ENCODE measurements around the gene NAXD.
"Not testable (repeated sequence)": the region's sequence is repeated elsewhere in the genome, so short reads cannot be mapped to it uniquely, and the experiment has no call there.

Gene NAXD

GRCh38 chr13:110664673-110665072 is 49.3 kb downstream of the NAXD start:
- DNase-seq (ENCODE audit: low spot score): no peak

DNA sequence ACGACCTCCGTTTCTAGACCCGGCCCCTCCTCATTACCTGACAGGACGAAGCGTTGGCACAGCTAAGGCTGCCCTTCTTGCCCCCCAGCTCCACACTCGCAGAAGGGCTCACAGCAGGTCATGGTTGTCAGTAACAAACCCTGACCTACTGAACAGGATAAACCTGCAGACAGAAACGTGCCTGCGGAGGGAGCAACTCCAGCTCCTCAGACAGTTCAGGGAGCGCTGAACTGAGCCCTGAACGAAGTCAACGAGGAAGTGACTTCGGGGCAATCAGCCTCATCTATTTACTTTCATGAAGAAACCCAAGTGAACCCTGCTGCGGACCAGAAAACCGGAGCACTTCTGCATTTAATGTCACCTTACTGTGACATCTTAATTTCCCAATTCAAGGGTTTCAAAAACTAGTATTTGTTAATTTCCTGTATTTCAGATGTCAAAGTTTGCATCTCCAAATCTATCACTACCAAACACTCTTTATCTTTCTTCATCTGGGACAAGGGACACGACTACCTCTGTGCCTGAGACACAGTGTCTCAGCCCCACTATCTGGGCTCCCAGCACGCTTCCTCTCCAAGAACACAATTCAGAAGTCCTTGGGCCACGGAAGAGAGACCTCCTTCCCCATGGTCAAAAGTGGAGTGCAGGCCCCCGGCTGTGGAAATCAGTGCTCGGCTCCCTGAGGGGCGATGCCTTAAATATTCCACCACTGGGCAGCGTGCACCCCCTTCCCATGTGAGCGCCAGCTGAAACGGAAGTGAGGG is 50.3 kb downstream of the NAXD start:
- no peak for DNase-seq (ENCODE audit: low spot score)

GRCh38 chr13:110666255-110666533 is 50.8 kb downstream of the NAXD start:
- DNase-seq (ENCODE audit: low spot score): no peak

DNA sequence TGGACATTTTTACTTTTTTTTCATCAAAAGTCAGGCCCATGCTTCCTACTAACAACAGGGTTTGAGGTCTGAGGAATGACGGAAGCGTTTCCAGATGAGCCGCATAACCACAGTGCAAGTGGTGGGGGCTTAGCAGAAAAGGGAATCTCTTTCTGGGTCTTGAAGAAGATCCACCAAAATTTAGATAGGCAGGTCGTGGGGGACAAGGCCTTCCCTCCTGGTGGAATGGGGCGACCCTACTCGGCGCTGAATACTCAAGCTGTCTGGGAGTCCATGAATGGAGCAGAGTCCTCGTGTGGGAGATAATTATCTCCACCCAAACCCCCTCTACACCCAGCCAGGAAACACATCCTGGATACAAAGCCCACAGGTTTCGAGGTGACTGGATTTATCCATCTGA is 53.7 kb downstream of the NAXD start:
- no peak for DNase-seq (ENCODE audit: low spot score)

DNA sequence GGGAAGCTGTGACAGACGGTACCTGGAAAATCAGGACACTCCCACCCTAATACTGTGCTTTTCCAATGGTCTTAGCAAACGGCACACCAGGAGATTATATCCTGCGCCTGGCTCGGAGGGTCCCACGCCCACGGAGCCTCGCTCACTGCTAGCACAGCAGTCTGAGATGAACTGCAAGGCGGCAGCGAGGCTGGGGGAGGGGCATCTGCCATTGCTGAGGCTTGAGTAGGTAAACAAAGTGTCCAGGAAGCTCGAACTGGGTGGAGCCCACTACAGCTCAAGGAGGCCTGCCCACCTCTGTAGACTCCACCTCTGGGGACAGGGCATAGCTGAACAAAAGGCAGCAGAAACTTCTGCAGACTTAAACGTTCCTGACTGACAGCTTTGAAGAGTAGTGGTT is 54.5 kb downstream of the NAXD start:
- DNase-seq (ENCODE audit: low spot score): not testable (repeated sequence)

DNA sequence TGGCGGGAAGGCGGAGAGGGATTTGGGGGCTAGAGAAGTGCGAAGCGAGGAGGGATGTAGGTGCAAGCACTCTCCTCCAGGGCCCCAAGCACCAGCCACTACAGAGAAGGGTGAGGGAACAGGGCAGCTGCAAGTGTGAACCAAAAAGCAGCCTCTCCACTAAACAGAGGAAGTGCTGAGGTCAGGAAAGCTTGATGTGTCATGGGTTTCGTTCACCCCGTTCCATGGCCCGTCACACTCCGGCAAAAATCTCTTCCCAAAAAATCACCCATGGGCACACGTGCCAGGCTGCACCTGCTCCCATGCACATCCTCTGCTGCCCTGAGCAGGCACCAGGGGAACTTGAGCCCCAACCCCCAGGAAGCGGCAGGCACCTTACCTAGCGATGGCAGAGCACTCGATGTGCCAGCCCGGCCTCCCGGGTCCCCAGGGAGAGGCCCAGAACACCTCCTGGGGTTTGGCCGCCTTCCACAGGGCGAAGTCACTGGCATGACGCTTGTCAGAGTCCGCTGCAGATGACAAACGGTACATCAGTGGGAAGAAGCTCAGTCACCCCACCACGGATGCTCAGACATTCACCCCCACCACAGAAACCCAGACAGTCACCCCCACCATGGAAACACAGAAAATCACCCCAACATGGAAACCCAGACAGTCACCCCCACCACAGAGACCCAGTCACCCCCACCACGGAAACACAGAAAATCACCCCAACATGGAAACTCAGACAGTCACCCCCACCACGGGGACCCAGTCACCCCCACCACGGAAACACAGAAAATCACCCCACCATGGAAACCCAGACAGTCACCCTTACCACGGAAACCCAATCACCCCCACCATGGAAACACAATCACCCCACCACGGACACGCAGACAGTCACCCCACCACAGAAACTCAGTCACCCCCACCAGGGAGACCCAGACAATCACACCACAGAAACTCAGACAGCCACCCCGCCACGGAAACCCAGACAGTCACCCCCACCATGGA is 61.5 kb downstream of the NAXD start:
- DNase-seq (ENCODE audit: low spot score): no peak

GRCh38 chr13:110677731-110678545 is 62.6 kb downstream of the NAXD start:
- no peak for DNase-seq (ENCODE audit: low spot score)

DNA sequence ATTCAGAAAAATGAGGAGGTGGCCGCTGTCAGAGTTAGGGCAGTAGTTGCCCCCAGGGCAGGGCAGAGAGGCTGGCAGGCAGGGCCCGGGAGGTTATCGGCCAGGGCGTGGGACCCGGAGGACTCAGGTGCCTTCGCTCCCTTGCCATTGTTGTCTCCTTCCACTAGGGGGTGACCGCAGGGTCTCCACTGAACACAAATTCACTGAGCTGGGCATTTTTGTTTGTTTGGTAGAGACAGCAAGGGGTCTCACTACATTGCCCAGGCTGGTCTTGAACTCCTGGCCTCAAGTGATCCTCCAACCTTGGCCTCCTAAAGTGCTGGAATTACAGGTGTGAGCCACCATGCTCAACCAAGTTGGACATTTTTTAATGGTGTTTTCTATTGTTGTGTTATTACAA is 65.5 kb downstream of the NAXD start:
- DNase-seq (ENCODE audit: low spot score): peak; percentile 57

DNA sequence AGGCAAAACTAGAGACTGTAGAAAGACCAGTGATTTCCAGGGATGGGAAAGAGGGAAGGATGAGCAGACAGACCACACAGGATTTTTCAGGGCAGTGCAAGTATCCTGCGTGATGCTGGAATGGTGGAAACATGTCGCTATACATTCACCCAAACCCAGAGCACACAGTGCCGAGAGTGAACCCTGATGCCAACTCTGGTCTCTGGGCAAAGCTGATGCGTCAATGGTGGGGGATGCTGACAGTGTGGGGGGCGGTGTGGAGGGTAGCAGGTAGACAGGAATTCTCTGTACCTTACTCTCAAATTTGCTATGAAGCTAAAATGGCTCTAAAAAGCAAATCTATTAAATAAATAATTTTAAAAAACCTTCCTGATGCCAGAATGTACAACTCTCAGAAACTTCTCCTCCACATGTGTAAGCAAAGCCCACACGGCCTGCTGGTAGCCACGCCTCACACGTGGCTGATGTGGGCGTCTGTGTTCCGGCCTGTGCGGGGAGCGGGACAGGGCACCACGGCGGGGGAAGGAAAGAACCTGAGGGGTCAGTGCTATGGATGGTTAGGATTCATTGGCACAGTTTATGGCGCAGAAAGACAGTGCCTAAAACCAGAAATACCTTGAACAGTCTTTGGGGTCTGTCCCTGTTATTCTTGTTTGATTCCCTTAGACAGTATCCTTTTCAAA is 66.7 kb downstream of the NAXD start:
- DNase-seq (ENCODE audit: low spot score): no peak

- DNase-seq (ENCODE audit: low spot score): no peak
Measured at GRCh38 chr13:110682746-110683145, 67.4 kb downstream of the NAXD start.

- DNase-seq (ENCODE audit: low spot score): no peak
Measured at GRCh38 chr13:110683203-110683883, 68.0 kb downstream of the NAXD start.

- no peak for DNase-seq (ENCODE audit: low spot score)
Measured at GRCh38 chr13:110683921-110684320, 68.6 kb downstream of the NAXD start.

DNA sequence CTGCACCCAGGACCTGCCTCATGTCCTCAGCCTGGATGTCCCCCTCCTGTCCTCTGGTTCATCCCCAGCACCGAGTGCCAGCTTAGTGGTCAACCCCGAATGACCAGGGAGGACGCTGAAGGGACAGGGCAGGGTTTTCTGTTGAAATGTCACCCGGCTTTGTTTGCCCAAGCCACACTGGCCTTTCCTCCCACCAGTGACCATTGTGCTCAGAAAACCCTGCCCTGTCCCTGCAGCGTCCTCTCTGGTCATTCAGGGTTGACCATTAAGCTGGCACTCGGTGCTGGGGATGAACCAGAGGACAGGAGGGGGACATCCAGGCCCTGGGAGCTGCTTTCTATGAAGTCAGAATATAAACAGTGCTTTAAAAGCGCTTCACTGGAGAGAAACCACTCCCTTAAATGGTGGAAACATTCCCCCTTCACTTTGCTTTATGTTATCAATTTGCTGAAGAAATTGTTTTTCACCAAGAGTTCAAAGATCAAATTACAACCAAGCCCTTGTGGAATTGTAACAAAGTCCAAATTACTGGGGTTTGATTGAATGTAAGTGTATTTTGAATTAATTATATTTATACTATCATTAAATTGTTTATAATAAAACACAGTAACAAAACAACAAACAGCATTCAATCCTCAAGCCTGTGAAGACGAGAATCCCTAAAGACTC is 69.2 kb downstream of the NAXD start:
- DNase-seq (ENCODE audit: low spot score): no peak

- no peak for DNase-seq (ENCODE audit: low spot score)
Measured at GRCh38 chr13:110685305-110686020, 70.1 kb downstream of the NAXD start.

DNA sequence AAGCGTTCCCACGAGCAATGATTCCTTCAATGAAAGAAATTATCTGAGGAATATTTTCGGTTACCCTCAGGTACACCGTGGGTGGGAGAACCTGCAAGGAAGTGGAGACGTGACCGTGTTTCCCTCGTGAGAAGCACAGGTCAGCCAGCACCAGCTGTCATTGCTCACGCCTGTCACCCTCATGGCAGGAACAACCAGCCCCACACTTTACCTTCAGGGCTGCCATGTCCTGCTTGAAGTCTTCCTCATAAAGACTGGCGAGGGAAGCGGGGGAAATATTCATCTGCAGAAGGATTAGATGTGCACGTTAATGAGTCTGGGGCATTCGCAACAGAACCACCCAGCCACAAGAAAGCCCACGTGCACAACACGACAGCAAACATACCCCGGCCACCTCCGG is 72.4 kb downstream of the NAXD start:
- no peak for DNase-seq (ENCODE audit: low spot score)

- no peak for DNase-seq (ENCODE audit: low spot score)
Measured at GRCh38 chr13:110689041-110689440, 73.7 kb downstream of the NAXD start.
